ENCODE measurements around the gene CUX1. TPM values are rescaled to one million over a fixed set of nuclear protein-coding genes. Genes with fewer than 3 reads are reported as not detected.
"Not testable (repeated sequence)": the region's sequence is repeated elsewhere in the genome, so short reads cannot be mapped to it uniquely, and the experiment has no call there.

The CUX1 gene
- total and polyA plus RNA-seq, 7 experiments from 2014 or later: 10.1 to 81.6 (median 42.5) TPM

DNA sequence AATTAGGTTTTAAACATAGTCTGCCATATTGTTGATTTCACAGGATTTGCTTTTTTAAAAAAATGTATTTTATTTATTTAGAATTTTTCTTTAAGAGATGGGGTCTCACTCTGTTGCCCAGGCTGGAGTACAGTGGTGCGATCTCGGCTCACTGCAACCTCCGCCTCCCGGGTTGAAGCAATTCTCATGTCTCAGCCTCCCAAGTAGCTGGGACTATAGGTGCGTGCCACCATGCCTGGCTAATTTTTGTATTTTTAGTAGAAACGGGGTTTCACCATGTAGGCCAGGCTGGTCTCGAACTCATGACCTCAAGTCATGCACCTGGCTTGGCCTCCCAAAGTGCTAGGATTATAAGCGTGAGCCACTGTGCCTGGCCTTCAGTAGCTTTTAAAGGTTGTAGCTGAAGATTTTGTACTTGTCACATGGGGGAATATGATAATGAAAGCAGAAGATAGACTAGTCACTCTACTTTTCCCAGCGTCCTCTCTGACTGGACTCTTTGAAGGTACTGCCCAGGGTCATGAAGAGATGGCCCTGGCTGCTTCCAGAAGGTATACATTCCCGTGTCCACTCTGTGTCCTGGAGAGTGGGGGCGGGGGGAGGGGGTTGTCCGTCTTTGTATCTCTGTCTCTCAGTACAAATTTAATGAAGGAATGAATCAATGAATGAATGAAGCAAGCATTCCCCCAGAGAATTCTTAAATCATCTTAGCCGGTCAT lies 194.8 kb downstream of the CUX1 start:
- ATAC-seq; CTCF ChIA-PET; H3K4me3 ChIP-seq (ENCODE audit: low read length); H3K36me3 ChIP-seq (ENCODE audit: control insufficient read depth in 2 of 3, insufficient read depth in 3 of 3, low read length in 3 of 3); H3K4me3 Mint-ChIP-seq; H3K27ac Mint-ChIP-seq; POLR2A ChIA-PET; H3K9me3 Mint-ChIP-seq; H3K9me3 ChIP-seq (ENCODE audit: control insufficient read depth in 2 of 3, low read length in 3 of 3); H3K4me1 ChIP-seq (ENCODE audit: control insufficient read depth in 2 of 2, insufficient read depth in 2 of 2, low read length in 2 of 2); H3K27ac ChIP-seq (ENCODE audit: low read depth, low read length); H3K27me3 Mint-ChIP-seq; H3K4me1 Mint-ChIP-seq; H3K27me3 ChIP-seq (ENCODE audit: control insufficient read depth in 2 of 2, insufficient read depth in 2 of 2, low read length in 2 of 2); DNase-seq; intact Hi-C loops (cut with micrococcal nuclease): not testable (repeated sequence)
- peaks cover 0 to 45% (median 6%) of the 10 kb centered on the region in 5 donors for H3K36me3 Mint-ChIP-seq

- peaks cover 0 to 4% (median 0%) of the 10 kb centered on the region in 3 experiments for H3K36me3 ChIP-seq (ENCODE audit: control insufficient read depth in 2 of 3, insufficient read depth in 3 of 3, low read length in 3 of 3)
- H3K27me3 ChIP-seq (ENCODE audit: control insufficient read depth in 2 of 2, insufficient read depth in 2 of 2, low read length in 2 of 2): no peaks in the 10 kb centered on the region
- DNase-seq: no peak
- ChIA-PET CTCF (no interaction called here), POLR2A (no interaction called here)
- H3K9me3 ChIP-seq (ENCODE audit: control insufficient read depth in 2 of 3, low read length in 3 of 3): no peaks in the 10 kb centered on the region
- H3K4me3 ChIP-seq (ENCODE audit: low read length): no peak overlapping the region
- Mint-ChIP-seq H3K9me3 (no peaks in the 10 kb centered on the region), H3K4me1 (peaks cover 0 to 5% (median 0%) of the 10 kb centered on the region in 7 donors), H3K36me3 (peaks cover 0 to 42% (median 6%) of the 10 kb centered on the region in 5 donors), H3K27ac (no peak overlapping the region), H3K27me3 (no peaks in the 10 kb centered on the region), H3K4me3 (no peak overlapping the region)
- intact Hi-C loops (cut with micrococcal nuclease): no loop called here
- ATAC-seq: no peak
- no peaks in the 10 kb centered on the region for H3K4me1 ChIP-seq (ENCODE audit: control insufficient read depth in 2 of 2, insufficient read depth in 2 of 2, low read length in 2 of 2)
- H3K27ac ChIP-seq (ENCODE audit: low read depth, low read length): no peak overlapping the region
Observed at GRCh38 chr7:102012941-102013461, 195.6 kb downstream of the CUX1 start.

- H3K4me1 ChIP-seq (ENCODE audit: control insufficient read depth in 2 of 2, insufficient read depth in 2 of 2, low read length in 2 of 2): no peaks in the 10 kb centered on the region
- peaks cover 0 to 9% (median 1%) of the 10 kb centered on the region in 7 donors for H3K4me1 Mint-ChIP-seq
- no peak overlapping the region for H3K27ac Mint-ChIP-seq
- no peaks in the 10 kb centered on the region for H3K27me3 ChIP-seq (ENCODE audit: control insufficient read depth in 2 of 2, insufficient read depth in 2 of 2, low read length in 2 of 2)
- no peaks in the 10 kb centered on the region for H3K27me3 Mint-ChIP-seq
- intact Hi-C loops (cut with micrococcal nuclease): no loop called here
- H3K36me3 Mint-ChIP-seq: peaks cover 0 to 23% (median 0%) of the 10 kb centered on the region in 5 donors
- DNase-seq: no peak
- H3K9me3 ChIP-seq (ENCODE audit: control insufficient read depth in 2 of 3, low read length in 3 of 3): no peaks in the 10 kb centered on the region
- H3K4me3 ChIP-seq (ENCODE audit: low read length): no peak overlapping the region
- H3K4me3 Mint-ChIP-seq: no peak overlapping the region
- H3K36me3 ChIP-seq (ENCODE audit: control insufficient read depth in 2 of 3, insufficient read depth in 3 of 3, low read length in 3 of 3): peaks cover 0 to 3% (median 0%) of the 10 kb centered on the region in 3 experiments
- no peak for ATAC-seq
- H3K27ac ChIP-seq (ENCODE audit: low read depth, low read length): no peak overlapping the region
- POLR2A ChIA-PET: no interaction called here
- peaks cover 0 to 1% (median 0%) of the 10 kb centered on the region in 11 donors for H3K9me3 Mint-ChIP-seq
- CTCF ChIA-PET: no interaction called here
Observed at GRCh38 chr7:102018876-102019275, 201.4 kb downstream of the CUX1 start.

GRCh38 chr7:102019461-102019860 lies 202.0 kb downstream of the CUX1 start:
- Mint-ChIP-seq H3K4me3 (no peak overlapping the region), H3K36me3 (peaks cover 0 to 17% (median 0%) of the 10 kb centered on the region in 5 donors), H3K27me3 (no peaks in the 10 kb centered on the region), H3K4me1 (peaks cover 0 to 14% (median 6%) of the 10 kb centered on the region in 7 donors), H3K9me3 (peaks cover 0 to 1% (median 0%) of the 10 kb centered on the region in 11 donors), H3K27ac (no peak overlapping the region)
- H3K9me3 ChIP-seq (ENCODE audit: control insufficient read depth in 2 of 3, low read length in 3 of 3): no peaks in the 10 kb centered on the region
- DNase-seq (no peak), ATAC-seq (no peak)
- H3K4me3 ChIP-seq (ENCODE audit: low read length): no peak overlapping the region
- ChIA-PET POLR2A (no interaction called here), CTCF (no interaction called here)
- no peak overlapping the region for H3K27ac ChIP-seq (ENCODE audit: low read depth, low read length)
- no peaks in the 10 kb centered on the region for H3K36me3 ChIP-seq (ENCODE audit: control insufficient read depth in 2 of 3, insufficient read depth in 3 of 3, low read length in 3 of 3)
- intact Hi-C loops (cut with micrococcal nuclease): no loop called here
- no peaks in the 10 kb centered on the region for H3K4me1 ChIP-seq (ENCODE audit: control insufficient read depth in 2 of 2, insufficient read depth in 2 of 2, low read length in 2 of 2)
- H3K27me3 ChIP-seq (ENCODE audit: control insufficient read depth in 2 of 2, insufficient read depth in 2 of 2, low read length in 2 of 2): no peaks in the 10 kb centered on the region

DNA sequence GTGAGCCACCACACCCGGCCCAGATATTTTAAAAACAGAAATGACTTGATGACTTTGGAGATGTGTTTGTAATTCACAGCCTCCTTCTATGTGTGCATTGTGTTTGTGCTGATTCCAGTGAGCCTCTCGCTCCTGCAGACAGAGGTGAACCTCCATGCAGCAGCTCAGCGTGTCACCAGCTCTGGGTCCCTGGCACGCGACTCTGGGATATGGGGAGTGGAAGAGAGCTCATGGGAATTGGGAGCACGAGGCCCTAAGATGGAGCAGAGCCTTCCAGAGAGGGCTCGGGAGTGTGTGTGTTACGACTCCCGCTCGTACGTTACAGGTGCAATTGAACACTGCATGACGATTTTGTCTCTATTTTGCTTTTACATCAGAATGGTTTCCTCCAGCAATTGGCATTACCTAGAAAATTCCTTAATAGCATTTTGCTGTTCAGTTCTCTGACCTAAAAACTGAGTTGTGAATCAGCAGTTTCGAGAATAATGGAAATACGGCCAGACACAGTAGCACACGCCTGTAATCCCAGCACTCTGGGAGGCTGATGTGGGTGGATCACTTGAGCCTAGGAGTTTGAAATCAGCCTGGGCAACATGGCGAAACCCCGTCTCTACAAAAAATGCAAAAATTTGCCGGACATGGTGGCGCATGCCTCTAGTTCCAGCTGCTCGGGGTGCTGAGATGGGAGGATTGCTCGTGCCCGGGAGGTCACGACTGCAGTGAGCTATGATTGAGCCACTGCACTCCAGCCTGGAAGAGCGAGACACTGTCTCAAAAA lies 204.6 kb downstream of the CUX1 start:
- peaks cover 0 to 20% (median 9%) of the 10 kb centered on the region in 7 donors for H3K4me1 Mint-ChIP-seq

DNA sequence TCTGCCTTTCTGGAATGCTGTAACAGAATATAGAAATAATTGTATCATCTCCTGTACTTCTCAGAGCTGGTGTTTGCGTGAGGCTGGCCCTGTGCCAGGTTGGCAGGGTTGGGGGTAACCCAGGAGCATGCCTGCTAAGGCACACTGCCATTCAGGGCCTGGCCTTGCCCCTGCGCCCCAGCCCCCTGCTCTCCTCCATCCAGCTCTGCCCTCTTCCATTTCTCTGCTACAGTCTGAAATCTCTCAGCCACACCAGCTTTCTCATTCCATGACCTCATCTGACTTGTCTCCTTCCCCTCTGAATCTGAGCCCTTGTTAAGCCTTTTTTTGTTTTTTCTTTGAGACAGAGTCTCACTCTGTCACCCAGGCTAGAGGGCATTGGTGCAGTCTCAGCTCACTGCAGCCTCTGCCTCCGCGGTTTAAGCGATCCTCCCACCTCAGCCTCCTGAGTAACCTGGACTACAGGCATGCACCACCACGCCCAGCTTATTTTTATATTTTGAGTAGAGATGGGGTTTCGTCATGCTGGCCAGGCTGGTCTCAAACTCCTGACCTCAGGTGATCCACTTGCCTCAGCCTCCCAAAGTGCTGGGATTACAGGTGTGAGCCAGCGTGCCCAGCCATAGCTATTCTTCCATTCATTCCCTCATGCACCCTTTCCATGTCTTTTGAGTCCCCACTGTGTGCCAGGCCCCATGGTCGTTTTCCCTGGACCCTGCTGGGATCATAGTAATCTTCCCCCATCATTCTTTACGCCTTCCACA lies 206.8 kb downstream of the CUX1 start:
- no peak overlapping the region for H3K27ac ChIP-seq (ENCODE audit: low read depth, low read length)
- peaks cover 0 to 30% (median 17%) of the 10 kb centered on the region in 7 donors for H3K4me1 Mint-ChIP-seq

More for the DNA sequence above, 204.6 kb downstream of the CUX1 start:
- DNase-seq (no peak), ATAC-seq (no peak)
- Histone ChIP-seq H3K4me1 (ENCODE audit: control insufficient read depth in 2 of 2, insufficient read depth in 2 of 2, low read length in 2 of 2) (no peaks in the 10 kb centered on the region), H3K27ac (ENCODE audit: low read depth, low read length) (no peak overlapping the region), H3K36me3 (ENCODE audit: control insufficient read depth in 2 of 3, insufficient read depth in 3 of 3, low read length in 3 of 3) (no peaks in the 10 kb centered on the region), H3K4me3 (ENCODE audit: low read length) (no peak overlapping the region), H3K27me3 (ENCODE audit: control insufficient read depth in 2 of 2, insufficient read depth in 2 of 2, low read length in 2 of 2) (no peaks in the 10 kb centered on the region), H3K9me3 (ENCODE audit: control insufficient read depth in 2 of 3, low read length in 3 of 3) (no peaks in the 10 kb centered on the region)
- Mint-ChIP-seq H3K4me3 (no peak overlapping the region), H3K9me3 (peaks cover 0 to 1% (median 0%) of the 10 kb centered on the region in 11 donors), H3K27me3 (no peaks in the 10 kb centered on the region), H3K36me3 (peaks cover 0 to 7% (median 0%) of the 10 kb centered on the region in 5 donors), H3K27ac (no peak overlapping the region)
- intact Hi-C loops (cut with micrococcal nuclease): no loop called here
- POLR2A ChIA-PET: no interaction called here
- CTCF ChIA-PET: no interaction called here

More for the DNA sequence above, 206.8 kb downstream of the CUX1 start:
- H3K27me3 Mint-ChIP-seq: no peaks in the 10 kb centered on the region
- Histone ChIP-seq H3K4me1 (ENCODE audit: control insufficient read depth in 2 of 2, insufficient read depth in 2 of 2, low read length in 2 of 2) (peaks cover 0 to 4% of the 10 kb centered on the region in 2 donors), H3K4me3 (ENCODE audit: low read length) (no peak overlapping the region), H3K9me3 (ENCODE audit: control insufficient read depth in 2 of 3, low read length in 3 of 3) (no peaks in the 10 kb centered on the region), H3K27me3 (ENCODE audit: control insufficient read depth in 2 of 2, insufficient read depth in 2 of 2, low read length in 2 of 2) (no peaks in the 10 kb centered on the region), H3K36me3 (ENCODE audit: control insufficient read depth in 2 of 3, insufficient read depth in 3 of 3, low read length in 3 of 3) (no peaks in the 10 kb centered on the region)
- no peaks in the 10 kb centered on the region for H3K9me3 Mint-ChIP-seq
- intact Hi-C loops (cut with micrococcal nuclease): no loop called here
- ATAC-seq (no peak), DNase-seq (no peak)
- CTCF ChIA-PET: interaction anchor here (0.6 kb wide), 1 partner anchor 40 kb away, joined by 3 read pairs; no protein-coding TSS in a partner anchor
- no peak overlapping the region for H3K4me3 Mint-ChIP-seq
- H3K36me3 Mint-ChIP-seq: peaks cover 0 to 16% (median 2%) of the 10 kb centered on the region in 5 donors
- peak overlapping the region in 2 of 9 donors; percentile 10 to 79 for H3K27ac Mint-ChIP-seq
- POLR2A ChIA-PET: no interaction called here
